Measurements from ENCODE around the gene PRKAG3.

DNA sequence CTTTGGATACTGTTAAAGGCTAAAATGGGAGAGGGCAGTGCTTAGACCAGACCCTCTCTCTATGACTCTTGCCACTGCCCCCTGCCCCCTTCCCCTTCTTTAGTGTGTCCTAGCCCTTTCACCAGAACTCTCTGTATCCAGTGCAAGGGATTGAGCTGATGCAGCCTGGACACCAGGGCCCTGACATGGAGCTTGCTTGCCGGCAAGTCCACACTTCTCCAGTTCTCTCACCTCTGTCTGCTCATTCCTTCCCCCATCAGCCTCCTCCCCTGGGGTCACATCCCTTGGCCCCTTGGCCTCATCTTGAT is 26.5 kb upstream of the PRKAG3 start:
- TF ChIP-seq, protein P1, sequence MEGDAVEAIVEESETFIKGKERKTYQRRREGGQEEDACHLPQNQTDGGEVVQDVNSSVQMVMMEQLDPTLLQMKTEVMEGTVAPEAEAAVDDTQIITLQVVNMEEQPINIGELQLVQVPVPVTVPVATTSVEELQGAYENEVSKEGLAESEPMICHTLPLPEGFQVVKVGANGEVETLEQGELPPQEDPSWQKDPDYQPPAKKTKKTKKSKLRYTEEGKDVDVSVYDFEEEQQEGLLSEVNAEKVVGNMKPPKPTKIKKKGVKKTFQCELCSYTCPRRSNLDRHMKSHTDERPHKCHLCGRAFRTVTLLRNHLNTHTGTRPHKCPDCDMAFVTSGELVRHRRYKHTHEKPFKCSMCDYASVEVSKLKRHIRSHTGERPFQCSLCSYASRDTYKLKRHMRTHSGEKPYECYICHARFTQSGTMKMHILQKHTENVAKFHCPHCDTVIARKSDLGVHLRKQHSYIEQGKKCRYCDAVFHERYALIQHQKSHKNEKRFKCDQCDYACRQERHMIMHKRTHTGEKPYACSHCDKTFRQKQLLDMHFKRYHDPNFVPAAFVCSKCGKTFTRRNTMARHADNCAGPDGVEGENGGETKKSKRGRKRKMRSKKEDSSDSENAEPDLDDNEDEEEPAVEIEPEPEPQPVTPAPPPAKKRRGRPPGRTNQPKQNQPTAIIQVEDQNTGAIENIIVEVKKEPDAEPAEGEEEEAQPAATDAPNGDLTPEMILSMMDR (conservative IDR thresholded peaks at IDR 0.05; ENCODE audit: low read depth in 2 of 2): no peak
- TF ChIP-seq POLR2AphosphoS5 (IDR thresholded peaks at IDR 0.05; ENCODE audit: low read depth) (no peak), EZH2 (IDR thresholded peaks at IDR 0.05; ENCODE audit: low read depth, unreplicated experiment) (no peak), EZH2phosphoT487 (IDR thresholded peaks at IDR 0.05; ENCODE audit: unreplicated experiment) (no peak), JUNB (IDR thresholded peaks at IDR 0.05; ENCODE audit: unreplicated experiment) (no peak), CREB1 (CRISPR knock-in tag; IDR thresholded peaks at IDR 0.05; ENCODE audit: low read depth) (no peak), STAT1 (IDR thresholded peaks at IDR 0.05; ENCODE audit: unreplicated experiment) (no peak)
- TF ChIP-seq, protein P2, sequence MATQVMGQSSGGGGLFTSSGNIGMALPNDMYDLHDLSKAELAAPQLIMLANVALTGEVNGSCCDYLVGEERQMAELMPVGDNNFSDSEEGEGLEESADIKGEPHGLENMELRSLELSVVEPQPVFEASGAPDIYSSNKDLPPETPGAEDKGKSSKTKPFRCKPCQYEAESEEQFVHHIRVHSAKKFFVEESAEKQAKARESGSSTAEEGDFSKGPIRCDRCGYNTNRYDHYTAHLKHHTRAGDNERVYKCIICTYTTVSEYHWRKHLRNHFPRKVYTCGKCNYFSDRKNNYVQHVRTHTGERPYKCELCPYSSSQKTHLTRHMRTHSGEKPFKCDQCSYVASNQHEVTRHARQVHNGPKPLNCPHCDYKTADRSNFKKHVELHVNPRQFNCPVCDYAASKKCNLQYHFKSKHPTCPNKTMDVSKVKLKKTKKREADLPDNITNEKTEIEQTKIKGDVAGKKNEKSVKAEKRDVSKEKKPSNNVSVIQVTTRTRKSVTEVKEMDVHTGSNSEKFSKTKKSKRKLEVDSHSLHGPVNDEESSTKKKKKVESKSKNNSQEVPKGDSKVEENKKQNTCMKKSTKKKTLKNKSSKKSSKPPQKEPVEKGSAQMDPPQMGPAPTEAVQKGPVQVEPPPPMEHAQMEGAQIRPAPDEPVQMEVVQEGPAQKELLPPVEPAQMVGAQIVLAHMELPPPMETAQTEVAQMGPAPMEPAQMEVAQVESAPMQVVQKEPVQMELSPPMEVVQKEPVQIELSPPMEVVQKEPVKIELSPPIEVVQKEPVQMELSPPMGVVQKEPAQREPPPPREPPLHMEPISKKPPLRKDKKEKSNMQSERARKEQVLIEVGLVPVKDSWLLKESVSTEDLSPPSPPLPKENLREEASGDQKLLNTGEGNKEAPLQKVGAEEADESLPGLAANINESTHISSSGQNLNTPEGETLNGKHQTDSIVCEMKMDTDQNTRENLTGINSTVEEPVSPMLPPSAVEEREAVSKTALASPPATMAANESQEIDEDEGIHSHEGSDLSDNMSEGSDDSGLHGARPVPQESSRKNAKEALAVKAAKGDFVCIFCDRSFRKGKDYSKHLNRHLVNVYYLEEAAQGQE (IDR thresholded peaks at IDR 0.05; ENCODE audit: unreplicated experiment): no peak
- TF ChIP-seq, protein P3, sequence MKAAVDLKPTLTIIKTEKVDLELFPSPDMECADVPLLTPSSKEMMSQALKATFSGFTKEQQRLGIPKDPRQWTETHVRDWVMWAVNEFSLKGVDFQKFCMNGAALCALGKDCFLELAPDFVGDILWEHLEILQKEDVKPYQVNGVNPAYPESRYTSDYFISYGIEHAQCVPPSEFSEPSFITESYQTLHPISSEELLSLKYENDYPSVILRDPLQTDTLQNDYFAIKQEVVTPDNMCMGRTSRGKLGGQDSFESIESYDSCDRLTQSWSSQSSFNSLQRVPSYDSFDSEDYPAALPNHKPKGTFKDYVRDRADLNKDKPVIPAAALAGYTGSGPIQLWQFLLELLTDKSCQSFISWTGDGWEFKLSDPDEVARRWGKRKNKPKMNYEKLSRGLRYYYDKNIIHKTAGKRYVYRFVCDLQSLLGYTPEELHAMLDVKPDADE (IDR thresholded peaks at IDR 0.05): no peak
